GM21515 (cell line): ENCODE results near the gene TMEM45A.
"Not testable (repeated sequence)": the region's sequence is repeated elsewhere in the genome, so short reads cannot be mapped to it uniquely, and the experiment has no call there.

Source experiments
- ATAC-seq: cut with Tn5 transposase; IDR thresholded peaks from one replicate; pipeline ENCODE4 v1.9.1; 2021; ENCODE audit not compliant: unreplicated experiment

The TMEM45A gene

GRCh38 chr3:100563652-100564211 is 71.3 kb downstream of the TMEM45A start:
- ATAC-seq = no peak

- no peak for ATAC-seq
These were observed 78.4 kb downstream of the TMEM45A start for GRCh38 chr3:100570811-100571210.

GRCh38 chr3:100574536-100574935 is 82.1 kb downstream of the TMEM45A start:
- no peak for ATAC-seq

- ATAC-seq = no peak
These were observed 83.3 kb downstream of the TMEM45A start for GRCh38 chr3:100575704-100576103.

GRCh38 chr3:100577382-100578008 is 85.1 kb downstream of the TMEM45A start:
- ATAC-seq = no peak

- no peak for ATAC-seq
These were observed 86.2 kb downstream of the TMEM45A start for GRCh38 chr3:100578646-100579045.

GRCh38 chr3:100580147-100580546 is 87.7 kb downstream of the TMEM45A start:
- no peak for ATAC-seq

- no peak for ATAC-seq
These were observed 89.2 kb downstream of the TMEM45A start for GRCh38 chr3:100581650-100582049.

GRCh38 chr3:100582157-100582556 is 89.7 kb downstream of the TMEM45A start:
- not testable (repeated sequence) for ATAC-seq

- no peak for ATAC-seq
These were observed 91.8 kb downstream of the TMEM45A start for GRCh38 chr3:100584101-100584660.

- no peak for ATAC-seq
These were observed 94.4 kb downstream of the TMEM45A start for GRCh38 chr3:100586832-100587231.

- no peak for ATAC-seq
These were observed 95.8 kb downstream of the TMEM45A start for GRCh38 chr3:100588251-100588650.

- peak; percentile 90 for ATAC-seq
These were observed 97.9 kb downstream of the TMEM45A start for GRCh38 chr3:100590114-100590839.

GRCh38 chr3:100590840-100591147 is 98.4 kb downstream of the TMEM45A start:
- ATAC-seq = no peak

- no peak for ATAC-seq
These were observed 99.0 kb downstream of the TMEM45A start for GRCh38 chr3:100591411-100591810.

- no peak for ATAC-seq
These were observed 108.0 kb downstream of the TMEM45A start for GRCh38 chr3:100600181-100601042.

GRCh38 chr3:100602506-100603444 is 110.4 kb downstream of the TMEM45A start:
- ATAC-seq = peak; percentile 54

GRCh38 chr3:100603469-100603868 is 111.0 kb downstream of the TMEM45A start:
- peak; percentile 39 for ATAC-seq

- ATAC-seq = no peak
These were observed 112.9 kb downstream of the TMEM45A start for GRCh38 chr3:100605358-100605757.

GRCh38 chr3:100606894-100607512 is 114.6 kb downstream of the TMEM45A start:
- peak; percentile 80 for ATAC-seq
